PC-9 (cell line): ENCODE data around the gene CHIT1. TPM values are rescaled to one million over a fixed set of nuclear protein-coding genes. Genes with fewer than 3 reads are reported as not detected.

ENCODE experiments used
- BruUV-seq: library from RNA; stranded (reverse); fragments of 400-500 nt; replicated peaks from 2 replicates; lab custom pipeline; 2021; lab: Mats Ljungman, UMichigan
- CTCF ChIA-PET: fragments of 300-600 bp; sonication (Branson Sonifier 250); formaldehyde crosslinking; loops from one replicate; lab custom pipeline; 2022; ENCODE audit warnings: antibody characterized with exemption; lab: Charles Lee
- POLR2A ChIA-PET: fragments of 300-600 bp; sonication (Branson Sonifier 250); formaldehyde crosslinking; loops from one replicate; lab custom pipeline; 2022; ENCODE audit warnings: antibody characterized with exemption; ENCODE audit not compliant: unreplicated experiment; lab: Charles Lee
- DNase-seq, 2 experiments: peaks; one replicate each; pipeline versions ENCODE4 v3.0.0 to v3.0.0-alpha.2; 2015 to 2022; ENCODE audit warnings: mixed read lengths in 1 of 2
- H2AFZ ChIP-seq: fragments of 200-600 bp; sonication (generic); 2 replicates; pipeline ENCODE4 v1.8.1; 2017; ENCODE audit warnings: antibody characterized with exemption
- H3F3A ChIP-seq: fragments of 200-600 bp; sonication (generic); 2 replicates; pipeline ENCODE4 v1.8.1; 2017; ENCODE audit warnings: antibody characterized with exemption, mild to moderate bottlenecking, low read depth; ENCODE audit not compliant: insufficient read depth
- H3K27ac ChIP-seq: fragments of 200-600 bp; sonication (generic); 2 replicates; pipeline ENCODE4 v1.6.1; 2016; ENCODE audit warnings: mixed run types
- H3K27me3 ChIP-seq: fragments of 200-600 bp; sonication (generic); 2 replicates; pipeline ENCODE4 v1.6.1; 2016; ENCODE audit warnings: low read depth, mixed run types; ENCODE audit not compliant: insufficient read depth
- H3K36me3 ChIP-seq: fragments of 200-600 bp; sonication (generic); 2 replicates; pipeline ENCODE4 v1.6.1; 2016; ENCODE audit warnings: low read depth, mixed run types
- H3K4me1 ChIP-seq: fragments of 200-600 bp; sonication (generic); replicated peaks from 2 replicates; pipeline ENCODE4 v1.6.1; 2016; ENCODE audit warnings: mixed run types; ENCODE audit not compliant: insufficient read depth
- H3K4me2 ChIP-seq: fragments of 200-600 bp; sonication (generic); 2 replicates; pipeline ENCODE4 v1.6.1; 2017; ENCODE audit warnings: mixed run types
- H3K4me3 ChIP-seq: fragments of 200-600 bp; sonication (generic); 2 replicates; pipeline ENCODE4 v1.6.1; 2016; ENCODE audit warnings: mixed run types
- H3K79me2 ChIP-seq: fragments of 200-600 bp; sonication (generic); 2 replicates; pipeline ENCODE4 v1.6.1; 2017; ENCODE audit warnings: low read depth, mixed run types
- H3K9me2 ChIP-seq: fragments of 200-600 bp; sonication (generic); 2 replicates; pipeline ENCODE4 v1.8.1; 2017; ENCODE audit warnings: mild to moderate bottlenecking; ENCODE audit not compliant: insufficient read depth
- H3K9me3 ChIP-seq: fragments of 200-600 bp; sonication (generic); 2 replicates; pipeline ENCODE4 v1.8.1; 2016; ENCODE audit warnings: low read depth; ENCODE audit not compliant: insufficient read depth
- H4K20me1 ChIP-seq: fragments of 200-600 bp; sonication (generic); 2 replicates; pipeline ENCODE4 v1.8.1; 2017; ENCODE audit not compliant: insufficient read depth
- EZH2 ChIP-seq: fragments of 200-600 bp; sonication (generic); IDR thresholded peaks from 2 replicates; pipeline ENCODE4 v1.8.0; 2017; ENCODE audit warnings: antibody characterized with exemption, low read depth
- intact Hi-C: fragments of 100-400 bp; cut with micrococcal nuclease; formaldehyde crosslinking; loops from one replicate; pipeline ENCODE4 v1.10.0; 2022; ENCODE audit not compliant: unreplicated experiment
- total RNA-seq: library from RNA; stranded (reverse); gene quantifications from 2 replicates; pipeline ENCODE4 v1.2.3, GENCODE V29; 2021
- TF ChIP-seq, protein P1 (sequence below): fragments of 200-600 bp; sonication (generic); conservative IDR thresholded peaks from 2 replicates; pipeline ENCODE4 v1.6.1; 2017; ENCODE audit warnings: mixed run types, antibody characterized with exemption, mild to moderate bottlenecking, moderate library complexity

Gene CHIT1
- total RNA-seq, 1 experiment from 2014 or later = not detected

- Histone ChIP-seq H3K36me3 (no peaks in the 10 kb centered on the region), H3K27me3 (no peaks in the 10 kb centered on the region), H3K27ac (no peak overlapping the region), H3F3A (no peaks in the 10 kb centered on the region), H2AFZ (no peak overlapping the region), H3K9me3 (no peaks in the 10 kb centered on the region), H3K4me2 (no peak overlapping the region), H4K20me1 (no peaks in the 10 kb centered on the region), H3K4me3 (no peak overlapping the region), H3K79me2 (no peaks in the 10 kb centered on the region), H3K9me2 (no peaks in the 10 kb centered on the region), H3K4me1 (no peaks in the 10 kb centered on the region)
- ChIA-PET POLR2A (no interaction called here), CTCF (no interaction called here)
- TF ChIP-seq EZH2 = no peak
- TF ChIP-seq, protein P1, sequence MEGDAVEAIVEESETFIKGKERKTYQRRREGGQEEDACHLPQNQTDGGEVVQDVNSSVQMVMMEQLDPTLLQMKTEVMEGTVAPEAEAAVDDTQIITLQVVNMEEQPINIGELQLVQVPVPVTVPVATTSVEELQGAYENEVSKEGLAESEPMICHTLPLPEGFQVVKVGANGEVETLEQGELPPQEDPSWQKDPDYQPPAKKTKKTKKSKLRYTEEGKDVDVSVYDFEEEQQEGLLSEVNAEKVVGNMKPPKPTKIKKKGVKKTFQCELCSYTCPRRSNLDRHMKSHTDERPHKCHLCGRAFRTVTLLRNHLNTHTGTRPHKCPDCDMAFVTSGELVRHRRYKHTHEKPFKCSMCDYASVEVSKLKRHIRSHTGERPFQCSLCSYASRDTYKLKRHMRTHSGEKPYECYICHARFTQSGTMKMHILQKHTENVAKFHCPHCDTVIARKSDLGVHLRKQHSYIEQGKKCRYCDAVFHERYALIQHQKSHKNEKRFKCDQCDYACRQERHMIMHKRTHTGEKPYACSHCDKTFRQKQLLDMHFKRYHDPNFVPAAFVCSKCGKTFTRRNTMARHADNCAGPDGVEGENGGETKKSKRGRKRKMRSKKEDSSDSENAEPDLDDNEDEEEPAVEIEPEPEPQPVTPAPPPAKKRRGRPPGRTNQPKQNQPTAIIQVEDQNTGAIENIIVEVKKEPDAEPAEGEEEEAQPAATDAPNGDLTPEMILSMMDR = no peak
- no peak for DNase-seq
- intact Hi-C loops = no loop called here
- no TSS peak for BruUV-seq
Measured at GRCh38 chr1:203183828-203184227, 45.6 kb downstream of the CHIT1 start.

DNA sequence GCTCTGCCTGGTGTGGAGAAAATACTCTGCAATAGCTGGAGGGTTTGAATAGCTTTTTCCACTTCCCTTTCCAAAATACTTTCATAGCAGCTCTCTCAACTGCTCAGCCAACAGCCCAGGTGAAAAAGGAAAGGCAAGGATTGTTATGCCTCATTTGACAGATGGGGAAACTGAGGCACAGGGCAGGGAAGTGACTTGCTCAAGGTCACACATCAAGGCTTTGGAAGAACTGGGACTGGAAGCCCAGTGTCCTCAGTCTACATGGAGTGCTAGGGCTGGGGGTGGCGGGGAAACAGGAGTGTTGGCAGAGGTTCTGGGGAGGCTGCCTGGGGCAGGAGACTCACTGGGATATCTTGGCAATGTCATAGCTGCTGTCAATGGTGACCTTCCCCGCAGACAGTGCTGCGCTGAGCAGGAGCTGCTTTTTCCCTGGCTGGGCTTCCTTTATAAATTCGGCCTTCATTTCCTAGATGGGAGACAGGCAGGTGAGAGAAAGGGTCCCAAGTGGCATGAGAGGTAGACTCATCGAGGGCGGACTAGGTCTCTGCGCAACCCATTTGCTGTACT is 47.0 kb downstream of the CHIT1 start:
- no peak overlapping the region for H3K4me2 ChIP-seq
- intact Hi-C loops = no loop called here
- no peaks in the 10 kb centered on the region for H3K27me3 ChIP-seq
- H3K4me1 ChIP-seq = peaks cover 10% of the 10 kb centered on the region
- ChIA-PET CTCF (no interaction called here), POLR2A (no interaction called here)
- H4K20me1 ChIP-seq = no peaks in the 10 kb centered on the region
- H3K9me3 ChIP-seq = no peaks in the 10 kb centered on the region
- H3K4me3 ChIP-seq = no peak overlapping the region
- H3K79me2 ChIP-seq = no peaks in the 10 kb centered on the region
- no peak for TF ChIP-seq EZH2
- TF ChIP-seq, protein P1 = no peak
- no peak overlapping the region for H3K27ac ChIP-seq
- no peak for DNase-seq
- no TSS peak for BruUV-seq
- no peaks in the 10 kb centered on the region for H3K9me2 ChIP-seq
- H3K36me3 ChIP-seq = no peaks in the 10 kb centered on the region
- H2AFZ ChIP-seq = no peak overlapping the region
- peaks cover 9% of the 10 kb centered on the region; the same call in 1 of the 2 replicates for H3F3A ChIP-seq

DNA sequence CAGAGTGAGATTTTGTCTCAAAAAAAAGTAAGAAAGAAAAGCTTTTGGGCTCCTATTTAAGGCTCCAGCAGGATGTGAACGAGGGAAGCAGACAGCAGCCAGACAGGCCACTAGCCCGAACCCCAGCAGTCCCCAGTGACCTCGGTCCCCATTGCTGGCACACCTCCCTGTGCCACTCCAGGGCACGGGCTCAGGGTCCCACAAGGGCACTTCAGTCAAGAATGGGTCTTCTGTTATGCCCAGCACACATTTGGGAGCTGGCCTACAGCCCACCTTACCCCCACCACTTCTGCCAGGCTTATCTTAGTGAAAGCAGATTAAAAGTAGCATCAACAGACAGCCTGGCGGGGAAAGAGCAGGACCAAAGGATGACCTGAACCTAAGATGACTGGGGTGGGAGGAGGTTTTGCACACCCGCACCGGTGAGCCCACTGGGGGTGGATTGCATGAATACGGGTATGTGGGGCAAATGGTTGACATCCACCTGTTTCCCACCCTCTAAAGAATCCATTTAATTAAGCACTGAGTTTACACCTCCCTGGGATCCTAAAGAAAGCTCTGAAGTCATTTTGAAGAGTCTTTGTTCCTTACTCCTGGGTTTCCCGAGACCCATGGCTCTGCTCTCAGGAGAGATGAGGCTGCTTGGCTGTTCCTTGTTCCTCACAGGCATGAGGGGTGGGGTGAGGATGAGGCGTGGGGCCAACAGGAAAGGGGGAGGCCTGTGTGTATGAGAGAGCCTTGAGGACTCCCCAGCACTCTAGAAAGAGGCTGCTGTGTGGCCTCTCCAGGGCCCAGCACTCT is 47.7 kb downstream of the CHIT1 start:
- Histone ChIP-seq H3K4me1 (peaks cover 17% of the 10 kb centered on the region), H3K9me2 (no peaks in the 10 kb centered on the region), H2AFZ (no peak overlapping the region), H3K4me3 (no peak overlapping the region), H4K20me1 (no peaks in the 10 kb centered on the region), H3K4me2 (no peak overlapping the region), H3K79me2 (no peaks in the 10 kb centered on the region), H3K36me3 (no peaks in the 10 kb centered on the region), H3K9me3 (no peaks in the 10 kb centered on the region), H3K27me3 (no peaks in the 10 kb centered on the region), H3F3A (peaks cover 10% of the 10 kb centered on the region; the same call in 1 of the 2 replicates), H3K27ac (no peak overlapping the region)
- BruUV-seq = no TSS peak
- ChIA-PET POLR2A (no interaction called here), CTCF (no interaction called here)
- no peak for TF ChIP-seq EZH2
- DNase-seq = no peak
- intact Hi-C loops = no loop called here
